Loucy (cell line): ENCODE data around the gene ACVRL1.

Experiments used
- H2AFZ ChIP-seq: fragments of 200-600 bp; sonication (generic); 2 replicates; pipeline ENCODE4 v1.6.0; 2016; ENCODE audit warnings: antibody characterized with exemption, mild to moderate bottlenecking, low read length, moderate library complexity
- H3F3A ChIP-seq: fragments of 200-600 bp; 2 replicates; pipeline ENCODE4 v1.6.0; 2016; ENCODE audit warnings: antibody characterized with exemption, low read depth, mild to moderate bottlenecking
- H3K27me3 ChIP-seq: fragments of 200-600 bp; sonication (generic); 2 replicates; pipeline ENCODE4 v1.6.1; 2014; ENCODE audit warnings: low read length, mild to moderate bottlenecking; ENCODE audit not compliant: insufficient read depth, poor library complexity, severe bottlenecking
- H3K36me3 ChIP-seq: fragments of 200-600 bp; sonication (generic); 2 replicates; pipeline ENCODE4 v1.6.1; 2016; ENCODE audit warnings: low read length; ENCODE audit not compliant: insufficient read depth
- H3K4me1 ChIP-seq: fragments of 200-600 bp; sonication (generic); 2 replicates; pipeline ENCODE4 v1.5.1; 2014; ENCODE audit warnings: low read length, mild to moderate bottlenecking; ENCODE audit not compliant: insufficient read depth, poor library complexity, severe bottlenecking
- H3K4me2 ChIP-seq: fragments of 200-600 bp; sonication (generic); 2 replicates; pipeline ENCODE4 v1.6.0; 2014; ENCODE audit warnings: antibody characterized with exemption, low read length, low read depth, mild to moderate bottlenecking; ENCODE audit not compliant: poor library complexity, severe bottlenecking
- H3K4me3 ChIP-seq: fragments of 200-600 bp; sonication (generic); 2 replicates; pipeline ENCODE4 v1.5.1; 2014; ENCODE audit warnings: low read length, mild to moderate bottlenecking, mixed read lengths; ENCODE audit not compliant: poor library complexity, severe bottlenecking
- H3K79me2 ChIP-seq: fragments of 200-600 bp; sonication (generic); 2 replicates; pipeline ENCODE4 v1.6.1; 2014; ENCODE audit warnings: low read length; ENCODE audit not compliant: insufficient read depth
- H3K9ac ChIP-seq: fragments of 200-600 bp; sonication (generic); 2 replicates; pipeline ENCODE4 v1.6.0; 2014; ENCODE audit warnings: mild to moderate bottlenecking, low read depth, low read length, moderate library complexity; ENCODE audit not compliant: poor library complexity, severe bottlenecking
- H3K9me2 ChIP-seq: fragments of 200-600 bp; sonication (generic); replicated peaks from 2 replicates; pipeline ENCODE4 v1.6.1; 2016; ENCODE audit warnings: low read depth, low read length, mixed read lengths
- H3K9me3 ChIP-seq: fragments of 200-600 bp; sonication (generic); 2 replicates; pipeline ENCODE4 v1.6.1; 2014; ENCODE audit warnings: mild to moderate bottlenecking, antibody characterized with exemption, low read length, low read depth; ENCODE audit not compliant: insufficient read depth
- H4K20me1 ChIP-seq: fragments of 200-600 bp; sonication (generic); 2 replicates; pipeline ENCODE4 v1.6.0; 2014; ENCODE audit warnings: antibody characterized with exemption, low read length, mild to moderate bottlenecking; ENCODE audit not compliant: insufficient read depth, poor library complexity, severe bottlenecking
- CTCF ChIP-seq: fragments of 200-600 bp; sonication (generic); conservative IDR thresholded peaks from 2 replicates; pipeline ENCODE4 v1.5.1; 2014; ENCODE audit warnings: mild to moderate bottlenecking, antibody characterized with exemption, low read length
- EZH2phosphoT487 ChIP-seq: fragments of 200-600 bp; IDR thresholded peaks from 2 replicates; pipeline ENCODE4 v1.6.1; 2018; ENCODE audit warnings: antibody characterized with exemption, mild to moderate bottlenecking, moderate library complexity, borderline replicate concordance

Gene ACVRL1

GRCh38 chr12:51893786-51894185 is 13.5 kb upstream of the ACVRL1 start:
- H3K4me3 ChIP-seq = no peak overlapping the region
- H3K27me3 ChIP-seq = no peaks in the 10 kb centered on the region
- no peaks in the 10 kb centered on the region for H3K36me3 ChIP-seq
- no peak overlapping the region for H3K9ac ChIP-seq
- H3K9me3 ChIP-seq = no peaks in the 10 kb centered on the region
- no peak overlapping the region for H2AFZ ChIP-seq
- TF ChIP-seq CTCF = no peak
- no peak for TF ChIP-seq EZH2phosphoT487
- H3K4me1 ChIP-seq = no peaks in the 10 kb centered on the region
- H3K9me2 ChIP-seq = no peaks in the 10 kb centered on the region
- no peaks in the 10 kb centered on the region for H3F3A ChIP-seq
- H3K79me2 ChIP-seq = no peaks in the 10 kb centered on the region
- H3K4me2 ChIP-seq = no peak overlapping the region
- no peaks in the 10 kb centered on the region for H4K20me1 ChIP-seq

DNA sequence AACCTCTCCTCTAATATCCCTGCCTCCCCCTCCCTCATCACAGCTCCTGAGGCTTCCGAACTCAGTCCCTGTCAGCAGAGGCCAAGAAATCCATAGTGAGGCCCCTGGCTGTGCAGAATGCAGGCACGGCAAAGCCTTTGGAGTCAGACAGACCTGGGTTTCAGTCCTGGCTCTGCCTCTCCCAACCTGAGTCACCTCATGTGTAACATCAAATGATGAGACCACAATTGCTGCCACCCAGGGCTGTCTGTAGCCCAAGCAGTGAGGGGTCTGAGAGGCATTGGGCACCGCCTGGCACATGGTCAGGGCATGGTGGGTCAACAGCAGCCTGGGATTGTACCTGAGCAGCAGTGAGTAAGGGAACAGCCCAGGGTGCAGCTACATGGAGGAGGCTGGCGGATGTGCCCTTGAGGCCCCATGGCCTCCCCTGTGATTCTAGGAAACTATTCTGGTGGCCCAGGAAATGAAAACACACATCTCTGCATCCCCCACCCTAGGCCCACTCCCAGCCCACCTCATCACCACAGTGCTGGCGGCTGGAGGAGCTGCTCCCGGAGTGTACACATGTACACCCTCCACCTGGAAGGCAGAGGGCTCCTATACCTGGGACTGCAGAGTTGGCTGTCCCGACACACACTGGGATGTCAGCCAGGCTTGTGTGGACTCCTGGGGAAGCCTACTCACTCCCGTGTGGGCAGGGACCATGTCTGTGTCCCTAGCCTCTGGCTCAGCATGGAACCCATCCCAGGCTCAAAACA is 11.7 kb upstream of the ACVRL1 start:
- no peaks in the 10 kb centered on the region for H3F3A ChIP-seq
- TF ChIP-seq CTCF (no peak), EZH2phosphoT487 (no peak)
- no peak overlapping the region for H3K4me2 ChIP-seq
- H3K4me3 ChIP-seq = no peak overlapping the region
- H3K79me2 ChIP-seq = no peaks in the 10 kb centered on the region
- no peaks in the 10 kb centered on the region for H3K9me3 ChIP-seq
- no peaks in the 10 kb centered on the region for H3K27me3 ChIP-seq
- H3K36me3 ChIP-seq = no peaks in the 10 kb centered on the region
- H3K4me1 ChIP-seq = no peaks in the 10 kb centered on the region
- no peaks in the 10 kb centered on the region for H3K9me2 ChIP-seq
- no peak overlapping the region for H3K9ac ChIP-seq
- no peaks in the 10 kb centered on the region for H4K20me1 ChIP-seq
- peak overlapping the region; percentile 60; the same call in 1 of the 2 replicates for H2AFZ ChIP-seq

GRCh38 chr12:51896236-51896635 is 11.1 kb upstream of the ACVRL1 start:
- no peak for TF ChIP-seq CTCF
- no peak for TF ChIP-seq EZH2phosphoT487
- H3K27me3 ChIP-seq = no peaks in the 10 kb centered on the region
- H3K36me3 ChIP-seq = no peaks in the 10 kb centered on the region
- H3F3A ChIP-seq = no peaks in the 10 kb centered on the region
- no peaks in the 10 kb centered on the region for H3K9me3 ChIP-seq
- no peak overlapping the region for H3K9ac ChIP-seq
- no peak overlapping the region for H3K4me3 ChIP-seq
- H3K4me2 ChIP-seq = no peak overlapping the region
- no peaks in the 10 kb centered on the region for H3K79me2 ChIP-seq
- no peaks in the 10 kb centered on the region for H4K20me1 ChIP-seq
- no peaks in the 10 kb centered on the region for H3K9me2 ChIP-seq
- H2AFZ ChIP-seq = no peak overlapping the region
- H3K4me1 ChIP-seq = peaks cover 4% of the 10 kb centered on the region
